Lower lobe of right lung (tissue), 2 donors: ENCODE data around the gene B4GALNT2. TPM values are rescaled to one million over a fixed set of nuclear protein-coding genes. Genes with fewer than 3 reads are reported as not detected.
"Not testable (repeated sequence)": the region's sequence is repeated elsewhere in the genome, so short reads cannot be mapped to it uniquely, and the experiment has no call there.

Source experiments
- ATAC-seq, 2 donors: fragments of 200-7000 bp; cut with Tn5 transposase; one replicate each; pipeline ENCODE4 v1.9.1; 2020 to 2022; ENCODE audit warnings: mild to moderate bottlenecking in 2 of 2, moderate library complexity in 2 of 2
- DNase-seq: peaks from one replicate; pipeline ENCODE4 v3.0.0-alpha.2; 2020
- H3K27ac ChIP-seq: fragments of 200-600 bp; one replicate; pipeline ENCODE4 v1.8.0; 2022
- H3K27me3 ChIP-seq: fragments of 200-600 bp; one replicate; pipeline ENCODE4 v1.8.0; 2022; ENCODE audit warnings: low read depth
- H3K36me3 ChIP-seq: fragments of 200-600 bp; one replicate; pipeline ENCODE4 v1.8.0; 2022; ENCODE audit warnings: mild to moderate bottlenecking
- H3K4me1 ChIP-seq: fragments of 200-600 bp; one replicate; pipeline ENCODE4 v1.8.0; 2022
- H3K4me3 ChIP-seq: fragments of 200-600 bp; one replicate; pipeline ENCODE4 v1.8.0; 2022; ENCODE audit warnings: mild to moderate bottlenecking
- H3K9me3 ChIP-seq: fragments of 200-600 bp; one replicate; pipeline ENCODE4 v1.8.0; 2022
- intact Hi-C: fragments of 100-400 bp; cut with DNase I; formaldehyde crosslinking; loops from one replicate; pipeline ENCODE4 v1.11.0; 2022
- total RNA-seq: library from RNA; stranded (reverse); fragmentation: NEBNext Ultra II Directional; extraction: Animal tissue kit (Norgen Biotek cat#: 25700); gene quantifications from one replicate; pipeline ENCODE4 v1.2.1, GENCODE V29; 2021
- TF ChIP-seq, protein P1 (sequence below): fragments of 200-600 bp; IDR thresholded peaks from one replicate; pipeline ENCODE4 v1.8.0; 2022; ENCODE audit warnings: antibody characterized with exemption, mild to moderate bottlenecking
- donor health status: DM: no; HTN: yes; CAD: no; lungs with severe emphysema.

The B4GALNT2 gene
- total RNA-seq, 1 donor from 2014 or later = 0.15 TPM

DNA sequence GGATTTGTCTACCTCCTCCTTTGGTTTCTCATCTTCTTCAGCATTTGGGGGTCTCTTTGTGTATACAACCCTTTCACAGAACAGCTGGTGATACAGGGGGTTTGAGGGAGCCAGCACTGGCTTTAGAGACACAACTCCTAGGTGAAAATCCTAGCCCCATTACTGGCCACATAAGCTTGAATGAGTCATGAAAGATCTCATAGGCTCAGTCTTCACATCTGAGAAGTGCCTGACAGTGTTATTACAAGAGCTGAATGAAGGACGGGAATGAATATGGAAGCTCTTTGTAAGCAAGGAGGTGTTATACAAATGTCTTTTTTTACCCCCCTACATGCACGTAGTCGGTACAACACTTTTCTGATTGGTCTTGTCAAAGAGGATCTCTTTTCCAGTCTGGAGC lies 1.7 kb upstream of the B4GALNT2 start:
- H3K36me3 ChIP-seq = no peaks in the 10 kb centered on the region
- DNase-seq = no peak
- H3K27ac ChIP-seq = no peak overlapping the region
- ATAC-seq = no peak
- H3K4me3 ChIP-seq = no peak overlapping the region
- intact Hi-C loops = no loop called here
- TF ChIP-seq, protein P1, sequence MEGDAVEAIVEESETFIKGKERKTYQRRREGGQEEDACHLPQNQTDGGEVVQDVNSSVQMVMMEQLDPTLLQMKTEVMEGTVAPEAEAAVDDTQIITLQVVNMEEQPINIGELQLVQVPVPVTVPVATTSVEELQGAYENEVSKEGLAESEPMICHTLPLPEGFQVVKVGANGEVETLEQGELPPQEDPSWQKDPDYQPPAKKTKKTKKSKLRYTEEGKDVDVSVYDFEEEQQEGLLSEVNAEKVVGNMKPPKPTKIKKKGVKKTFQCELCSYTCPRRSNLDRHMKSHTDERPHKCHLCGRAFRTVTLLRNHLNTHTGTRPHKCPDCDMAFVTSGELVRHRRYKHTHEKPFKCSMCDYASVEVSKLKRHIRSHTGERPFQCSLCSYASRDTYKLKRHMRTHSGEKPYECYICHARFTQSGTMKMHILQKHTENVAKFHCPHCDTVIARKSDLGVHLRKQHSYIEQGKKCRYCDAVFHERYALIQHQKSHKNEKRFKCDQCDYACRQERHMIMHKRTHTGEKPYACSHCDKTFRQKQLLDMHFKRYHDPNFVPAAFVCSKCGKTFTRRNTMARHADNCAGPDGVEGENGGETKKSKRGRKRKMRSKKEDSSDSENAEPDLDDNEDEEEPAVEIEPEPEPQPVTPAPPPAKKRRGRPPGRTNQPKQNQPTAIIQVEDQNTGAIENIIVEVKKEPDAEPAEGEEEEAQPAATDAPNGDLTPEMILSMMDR = no peak
- H3K9me3 ChIP-seq = no peaks in the 10 kb centered on the region
- peaks cover 50% of the 10 kb centered on the region for H3K27me3 ChIP-seq
- peaks cover 13% of the 10 kb centered on the region for H3K4me1 ChIP-seq

DNA sequence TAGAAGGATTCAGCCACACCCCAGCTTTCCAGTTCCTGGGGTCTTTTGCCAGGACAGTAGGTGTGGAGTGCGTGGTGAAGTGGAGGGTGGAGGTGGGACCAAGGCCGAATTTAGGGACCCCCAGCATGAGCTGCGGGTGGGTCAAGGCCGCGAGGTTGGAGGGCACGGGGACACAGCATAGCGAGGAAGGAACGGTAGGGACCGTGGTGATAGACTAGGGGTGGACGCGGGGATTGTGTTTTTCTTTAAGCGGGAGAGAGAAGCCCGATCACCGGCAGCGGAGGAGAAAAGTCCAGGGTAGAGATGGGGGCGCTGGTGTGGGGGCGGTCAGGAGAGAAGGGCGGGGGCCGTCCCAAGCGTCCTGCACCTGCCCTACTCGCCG lies 261 bp upstream of the B4GALNT2 start:
- TF ChIP-seq, protein P1 = no peak
- no peak overlapping the region for H3K27ac ChIP-seq

DNA sequence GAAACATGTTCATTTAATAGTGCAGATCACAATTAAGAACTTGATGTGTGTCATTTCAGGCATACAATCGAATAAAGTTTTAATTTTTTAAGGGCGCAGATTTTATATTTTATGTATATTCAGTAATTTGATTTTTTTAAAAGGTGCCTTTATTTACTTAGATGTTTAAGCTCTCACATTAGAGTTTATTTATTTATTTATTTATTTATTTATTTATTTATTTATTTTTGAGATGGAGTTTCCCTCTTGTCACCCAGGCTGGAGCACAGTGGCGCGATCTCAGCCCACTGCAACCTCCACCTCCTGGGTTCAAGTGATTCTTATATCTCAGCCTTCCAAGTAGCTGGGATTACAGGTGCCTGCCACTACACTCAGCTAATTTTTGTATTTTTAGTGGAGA lies 3.8 kb downstream of the B4GALNT2 start:
- peaks cover 38% of the 10 kb centered on the region for H3K27me3 ChIP-seq
- H3K36me3 ChIP-seq = no peaks in the 10 kb centered on the region
- peaks cover 13% of the 10 kb centered on the region for H3K4me1 ChIP-seq
- intact Hi-C loops = no loop called here
- H3K4me3 ChIP-seq = no peak overlapping the region
- ATAC-seq (no peak), DNase-seq (no peak)
- H3K27ac ChIP-seq = no peak overlapping the region
- TF ChIP-seq, protein P1 = no peak
- H3K9me3 ChIP-seq = no peaks in the 10 kb centered on the region

More for the DNA sequence above, 261 bp upstream of the B4GALNT2 start:
- ATAC-seq (peak in 1 of 2 donors; percentile 49), DNase-seq (no peak)
- no peaks in the 10 kb centered on the region for H3K9me3 ChIP-seq
- H3K36me3 ChIP-seq = no peaks in the 10 kb centered on the region
- H3K4me3 ChIP-seq = peak overlapping the region; percentile 47
- peaks cover 50% of the 10 kb centered on the region for H3K27me3 ChIP-seq
- peaks cover 13% of the 10 kb centered on the region for H3K4me1 ChIP-seq
- intact Hi-C loops = no loop called here

DNA sequence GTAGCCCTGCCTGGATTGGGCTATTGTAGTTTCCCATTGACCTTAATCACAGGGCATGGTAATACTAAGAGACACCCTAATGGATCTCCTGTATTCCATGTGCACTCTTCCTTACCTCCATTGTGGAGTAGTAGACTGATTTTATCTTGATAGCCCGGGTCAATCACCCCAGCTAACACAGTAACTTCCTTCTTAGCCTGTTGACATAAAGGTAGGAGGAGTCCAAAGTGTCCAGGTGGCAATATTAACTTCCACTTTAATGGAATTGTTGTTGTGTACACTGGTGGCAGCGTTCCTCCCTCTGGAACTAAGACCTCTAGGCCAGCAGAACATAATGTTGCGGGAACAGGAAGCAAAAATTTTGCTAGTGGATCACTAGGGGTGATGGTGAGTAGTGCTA lies 13.1 kb downstream of the B4GALNT2 start:
- DNase-seq, H3K4me1 ChIP-seq, H3K27ac ChIP-seq, ATAC-seq, H3K36me3 ChIP-seq, intact Hi-C loops, H3K4me3 ChIP-seq, H3K9me3 ChIP-seq: not testable (repeated sequence)
- H3K27me3 ChIP-seq = peaks cover 20% of the 10 kb centered on the region

DNA sequence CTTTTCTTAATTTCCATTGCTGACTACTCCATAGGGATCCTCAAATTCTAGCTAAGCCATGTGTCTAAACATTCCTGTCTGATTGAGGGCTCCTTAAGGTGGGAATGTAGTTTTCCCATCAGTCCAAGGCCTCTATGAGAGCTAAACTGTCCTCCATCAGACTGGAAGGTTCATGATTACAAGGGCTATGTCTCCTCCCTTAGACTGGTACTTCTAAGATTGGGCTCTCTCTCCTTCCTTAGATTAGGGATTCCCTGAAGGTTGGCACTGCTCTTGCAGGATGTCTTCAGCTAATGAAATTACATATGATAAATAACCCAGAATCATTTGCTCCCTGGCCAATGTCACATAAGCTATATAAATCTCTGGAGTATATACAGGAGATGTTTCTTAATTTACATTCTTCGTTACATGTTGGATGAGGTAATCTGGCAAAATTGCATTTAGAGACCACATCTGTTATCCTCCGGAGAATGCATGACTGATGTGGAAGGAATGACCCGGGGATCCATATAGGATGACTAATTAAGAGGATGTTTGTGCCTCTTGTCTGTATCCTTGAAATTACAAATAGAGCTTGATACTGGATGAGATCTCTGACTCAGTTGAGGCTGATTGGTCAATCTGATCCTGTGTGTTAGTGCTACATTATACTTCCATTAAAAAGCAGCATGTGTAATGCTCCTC lies 14.2 kb downstream of the B4GALNT2 start:
- ATAC-seq (no peak), DNase-seq (no peak)
- TF ChIP-seq, protein P1 = no peak
- Histone ChIP-seq H3K9me3 (no peaks in the 10 kb centered on the region), H3K4me1 (no peaks in the 10 kb centered on the region), H3K4me3 (no peak overlapping the region), H3K27me3 (peaks cover 20% of the 10 kb centered on the region), H3K27ac (no peak overlapping the region), H3K36me3 (no peaks in the 10 kb centered on the region)
- intact Hi-C loops = no loop called here

DNA sequence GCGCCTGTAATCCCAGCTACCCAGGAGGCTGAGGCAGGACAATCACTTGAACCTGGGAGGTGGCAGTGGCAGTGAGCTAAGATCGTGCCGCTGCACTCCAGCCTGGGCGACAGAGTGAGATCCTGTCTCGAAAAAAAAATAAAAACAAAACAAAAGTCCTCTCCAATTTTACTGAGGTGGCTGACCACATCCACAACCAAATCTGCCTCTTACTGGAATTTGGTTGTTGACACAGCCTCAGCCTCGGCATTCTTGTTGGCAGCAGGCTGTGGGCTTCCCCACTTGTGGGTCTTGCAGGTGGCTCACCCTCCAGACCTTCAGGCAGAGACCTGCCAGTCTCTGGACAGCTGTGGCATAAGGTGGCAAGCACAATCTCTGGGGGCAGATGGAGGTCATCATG lies 15.6 kb downstream of the B4GALNT2 start:
- intact Hi-C loops = no loop called here
- Histone ChIP-seq H3K27me3 (peaks cover 20% of the 10 kb centered on the region), H3K4me1 (no peaks in the 10 kb centered on the region), H3K4me3 (no peak overlapping the region), H3K36me3 (no peaks in the 10 kb centered on the region), H3K27ac (no peak overlapping the region), H3K9me3 (no peaks in the 10 kb centered on the region)
- no peak for ATAC-seq
- DNase-seq = no peak
- TF ChIP-seq, protein P1 = no peak
